Neural cell (in vitro differentiated cells): ENCODE results near the gene SNPH.

Experiments used
- EZH2 ChIP-seq: fragments of 200-600, 300-800 bp; shearing (Covaris generic), sonication (generic); IDR thresholded peaks from 2 replicates; pipeline ENCODE4 v1.6.1; 2014; ENCODE audit warnings: antibody characterized with exemption, low read length, borderline replicate concordance, mild to moderate bottlenecking; ENCODE audit not compliant: insufficient read depth, poor library complexity, severe bottlenecking
- POLR2AphosphoS5 ChIP-seq: IDR thresholded peaks from 2 replicates; pipeline ENCODE4 v1.6.1; 2012
- TF ChIP-seq, protein P1 (sequence below): fragments of 450-650 bp; IDR thresholded peaks from 2 replicates; pipeline ENCODE4 v1.5.1; 2014; ENCODE audit warnings: antibody characterized with exemption, mild to moderate bottlenecking, moderate library complexity; ENCODE audit not compliant: poor library complexity, severe bottlenecking

GRCh38 chr20:1341561-1342265 is 75.6 kb downstream of the SNPH start:
- TF ChIP-seq EZH2 (no peak), POLR2AphosphoS5 (no peak)
- TF ChIP-seq, protein P1, sequence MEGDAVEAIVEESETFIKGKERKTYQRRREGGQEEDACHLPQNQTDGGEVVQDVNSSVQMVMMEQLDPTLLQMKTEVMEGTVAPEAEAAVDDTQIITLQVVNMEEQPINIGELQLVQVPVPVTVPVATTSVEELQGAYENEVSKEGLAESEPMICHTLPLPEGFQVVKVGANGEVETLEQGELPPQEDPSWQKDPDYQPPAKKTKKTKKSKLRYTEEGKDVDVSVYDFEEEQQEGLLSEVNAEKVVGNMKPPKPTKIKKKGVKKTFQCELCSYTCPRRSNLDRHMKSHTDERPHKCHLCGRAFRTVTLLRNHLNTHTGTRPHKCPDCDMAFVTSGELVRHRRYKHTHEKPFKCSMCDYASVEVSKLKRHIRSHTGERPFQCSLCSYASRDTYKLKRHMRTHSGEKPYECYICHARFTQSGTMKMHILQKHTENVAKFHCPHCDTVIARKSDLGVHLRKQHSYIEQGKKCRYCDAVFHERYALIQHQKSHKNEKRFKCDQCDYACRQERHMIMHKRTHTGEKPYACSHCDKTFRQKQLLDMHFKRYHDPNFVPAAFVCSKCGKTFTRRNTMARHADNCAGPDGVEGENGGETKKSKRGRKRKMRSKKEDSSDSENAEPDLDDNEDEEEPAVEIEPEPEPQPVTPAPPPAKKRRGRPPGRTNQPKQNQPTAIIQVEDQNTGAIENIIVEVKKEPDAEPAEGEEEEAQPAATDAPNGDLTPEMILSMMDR, result no peak
